NOMO-1 (cell line): ENCODE measurements around the gene KANK2.
"Not testable (repeated sequence)": the region's sequence is repeated elsewhere in the genome, so short reads cannot be mapped to it uniquely, and the experiment has no call there.

Source experiments
- DNase-seq, 2 experiments: peaks; one replicate each; lab custom pipeline; 2025; ENCODE audit not compliant: unreplicated experiment in 2 of 2; lab: John Stamatoyannopoulos, UW

Gene KANK2

GRCh38 chr19:11198769-11199424 lies 1.6 kb upstream of the KANK2 start:
- DNase-seq, result no peak

- DNase-seq, result no peak
Measured at GRCh38 chr19:11198175-11198534, 810 bp upstream of the KANK2 start.

- no peak for DNase-seq
Measured at GRCh38 chr19:11196406-11197287, 698 bp downstream of the KANK2 start.

GRCh38 chr19:11195681-11196080 lies 1.7 kb downstream of the KANK2 start:
- DNase-seq, result no peak

GRCh38 chr19:11194656-11195558 lies 2.4 kb downstream of the KANK2 start:
- DNase-seq, result no peak

- no peak for DNase-seq
Measured at GRCh38 chr19:11194173-11194572, 3.2 kb downstream of the KANK2 start.

- DNase-seq, result no peak
Measured at GRCh38 chr19:11192957-11193939, 4.1 kb downstream of the KANK2 start.

- DNase-seq, result no peak
Measured at GRCh38 chr19:11191934-11192333, 5.4 kb downstream of the KANK2 start.

GRCh38 chr19:11191273-11191755 lies 6.0 kb downstream of the KANK2 start:
- no peak for DNase-seq

- DNase-seq, result no peak
Measured at GRCh38 chr19:11190501-11190900, 6.8 kb downstream of the KANK2 start.

GRCh38 chr19:11187441-11187840 lies 9.9 kb downstream of the KANK2 start:
- DNase-seq, result no peak

GRCh38 chr19:11182994-11183393 lies 14.4 kb downstream of the KANK2 start:
- no peak for DNase-seq

- no peak for DNase-seq
Measured at GRCh38 chr19:11181488-11181887, 15.9 kb downstream of the KANK2 start.

- DNase-seq, result not testable (repeated sequence)
Measured at GRCh38 chr19:11180975-11181374, 16.4 kb downstream of the KANK2 start.

GRCh38 chr19:11180346-11180745 lies 17.0 kb downstream of the KANK2 start:
- DNase-seq, result no peak

- no peak for DNase-seq
Measured at GRCh38 chr19:11179716-11180297, 17.5 kb downstream of the KANK2 start.

GRCh38 chr19:11179145-11179465 lies 18.2 kb downstream of the KANK2 start:
- not testable (repeated sequence) for DNase-seq

GRCh38 chr19:11177592-11177991 lies 19.8 kb downstream of the KANK2 start:
- DNase-seq, result no peak

GRCh38 chr19:11176466-11177193 lies 20.7 kb downstream of the KANK2 start:
- DNase-seq, result no peak
